HL-60 (cell line): ENCODE measurements around the gene CFAP206.

Source experiments
- CTCF ChIP-seq: IDR thresholded peaks from one replicate; pipeline ENCODE4 v1.5.1; 2011; ENCODE audit warnings: low read length, control low read depth, inconsistent platforms; ENCODE audit not compliant: insufficient read depth
- GABPA ChIP-seq: IDR thresholded peaks from 2 replicates; pipeline ENCODE4 v1.6.1; 2012; ENCODE audit warnings: low read depth
- POLR2AphosphoS5 ChIP-seq: IDR thresholded peaks from 2 replicates; pipeline ENCODE4 v1.6.1; 2012; ENCODE audit warnings: low read depth
- REST ChIP-seq: IDR thresholded peaks from 2 replicates; pipeline ENCODE4 v1.6.1; 2012; ENCODE audit warnings: low read depth; ENCODE audit not compliant: insufficient replicate concordance

- TF ChIP-seq CTCF, result no peak
- TF ChIP-seq REST, result no peak
- TF ChIP-seq POLR2AphosphoS5, result no peak
- no peak for TF ChIP-seq GABPA
Observed at GRCh38 chr6:87487555-87487954, 79.8 kb downstream of the CFAP206 start.
